GM21423 (cell line): Measurements from ENCODE around the gene PINK1.
"Not testable (repeated sequence)": the region's sequence is repeated elsewhere in the genome, so short reads cannot be mapped to it uniquely, and the experiment has no call there.

Source experiments
- ATAC-seq: cut with Tn5 transposase; IDR thresholded peaks from one replicate; pipeline ENCODE4 v1.9.1; 2021; ENCODE audit warnings: mild to moderate bottlenecking, moderate library complexity; ENCODE audit not compliant: unreplicated experiment

Gene PINK1

GRCh38 chr1:20673626-20674025 is 40.4 kb downstream of the PINK1 start:
- ATAC-seq: not testable (repeated sequence)

GRCh38 chr1:20678599-20678998 is 45.3 kb downstream of the PINK1 start:
- no peak for ATAC-seq

- no peak for ATAC-seq
Observed at GRCh38 chr1:20680269-20680668, 47.0 kb downstream of the PINK1 start.

GRCh38 chr1:20681999-20682398 is 48.7 kb downstream of the PINK1 start:
- no peak for ATAC-seq

GRCh38 chr1:20682571-20683236 is 49.4 kb downstream of the PINK1 start:
- no peak for ATAC-seq

- no peak for ATAC-seq
Observed at GRCh38 chr1:20683614-20684013, 50.4 kb downstream of the PINK1 start.

GRCh38 chr1:20684050-20684620 is 50.9 kb downstream of the PINK1 start:
- ATAC-seq: no peak

- ATAC-seq: no peak
Observed at GRCh38 chr1:20684651-20685050, 51.4 kb downstream of the PINK1 start.

GRCh38 chr1:20685099-20685662 is 51.9 kb downstream of the PINK1 start:
- ATAC-seq: no peak

- no peak for ATAC-seq
Observed at GRCh38 chr1:20685741-20686140, 52.5 kb downstream of the PINK1 start.

- ATAC-seq: no peak
Observed at GRCh38 chr1:20686883-20687725, 53.8 kb downstream of the PINK1 start.

- no peak for ATAC-seq
Observed at GRCh38 chr1:20689645-20690056, 56.4 kb downstream of the PINK1 start.

GRCh38 chr1:20691872-20692271 is 58.6 kb downstream of the PINK1 start:
- ATAC-seq: no peak

GRCh38 chr1:20693623-20694022 is 60.4 kb downstream of the PINK1 start:
- ATAC-seq: no peak

- ATAC-seq: no peak
Observed at GRCh38 chr1:20695515-20695914, 62.3 kb downstream of the PINK1 start.

- peak; percentile 67 for ATAC-seq
Observed at GRCh38 chr1:20696397-20697333, 63.4 kb downstream of the PINK1 start.

GRCh38 chr1:20697563-20697962 is 64.3 kb downstream of the PINK1 start:
- ATAC-seq: no peak

GRCh38 chr1:20698195-20698910 is 65.1 kb downstream of the PINK1 start:
- ATAC-seq: no peak

- ATAC-seq: no peak
Observed at GRCh38 chr1:20699558-20699957, 66.3 kb downstream of the PINK1 start.
